Islet precursor cell (in vitro differentiated cells): ENCODE results near the gene ZFP62.

Source experiments
- DNase-seq: peaks from one replicate; pipeline ENCODE4 v3.0.0-alpha.2; 2018

The ZFP62 gene

GRCh38 chr5:180808461-180809000 is 52.5 kb downstream of the ZFP62 start:
- DNase-seq = peak; percentile 35

GRCh38 chr5:180807654-180808414 is 53.2 kb downstream of the ZFP62 start:
- peak; percentile 30 for DNase-seq

GRCh38 chr5:180807046-180807445 is 54.0 kb downstream of the ZFP62 start:
- DNase-seq = no peak

- peak; percentile 58 for DNase-seq
Observed at GRCh38 chr5:180806351-180807011, 54.6 kb downstream of the ZFP62 start.

GRCh38 chr5:180804129-180804618 is 56.9 kb downstream of the ZFP62 start:
- DNase-seq = no peak

- peak; percentile 79 for DNase-seq
Observed at GRCh38 chr5:180803181-180804128, 57.6 kb downstream of the ZFP62 start.

- peak; percentile 85 for DNase-seq
Observed at GRCh38 chr5:180802325-180803180, 58.5 kb downstream of the ZFP62 start, which contains the start of gene MGAT1. Gene MGAT1, minus strand, starts transcription at chr5:180802806. Its CDS starts 9,835 bp downstream, at chr5:180792971.

GRCh38 chr5:180801596-180802324 is 59.3 kb downstream of the ZFP62 start:
- peak; percentile 46 for DNase-seq

- peak; percentile 86 for DNase-seq
Observed at GRCh38 chr5:180799902-180800801, 60.9 kb downstream of the ZFP62 start.

GRCh38 chr5:180799194-180799593 is 61.9 kb downstream of the ZFP62 start:
- DNase-seq = peak; percentile 86

- DNase-seq = no peak
Observed at GRCh38 chr5:180798193-180798592, 62.9 kb downstream of the ZFP62 start.
